ENCODE data around the gene TUBB6. TPM values are rescaled to one million over a fixed set of nuclear protein-coding genes. Genes with fewer than 3 reads are reported as not detected.

TUBB6 gene
- total and polyA plus RNA-seq, 2 of the 13 experiments (the other 11 are each of a cell fraction or from before 2014, with no cell fraction given): 9.9 to 28.6 TPM

DNA sequence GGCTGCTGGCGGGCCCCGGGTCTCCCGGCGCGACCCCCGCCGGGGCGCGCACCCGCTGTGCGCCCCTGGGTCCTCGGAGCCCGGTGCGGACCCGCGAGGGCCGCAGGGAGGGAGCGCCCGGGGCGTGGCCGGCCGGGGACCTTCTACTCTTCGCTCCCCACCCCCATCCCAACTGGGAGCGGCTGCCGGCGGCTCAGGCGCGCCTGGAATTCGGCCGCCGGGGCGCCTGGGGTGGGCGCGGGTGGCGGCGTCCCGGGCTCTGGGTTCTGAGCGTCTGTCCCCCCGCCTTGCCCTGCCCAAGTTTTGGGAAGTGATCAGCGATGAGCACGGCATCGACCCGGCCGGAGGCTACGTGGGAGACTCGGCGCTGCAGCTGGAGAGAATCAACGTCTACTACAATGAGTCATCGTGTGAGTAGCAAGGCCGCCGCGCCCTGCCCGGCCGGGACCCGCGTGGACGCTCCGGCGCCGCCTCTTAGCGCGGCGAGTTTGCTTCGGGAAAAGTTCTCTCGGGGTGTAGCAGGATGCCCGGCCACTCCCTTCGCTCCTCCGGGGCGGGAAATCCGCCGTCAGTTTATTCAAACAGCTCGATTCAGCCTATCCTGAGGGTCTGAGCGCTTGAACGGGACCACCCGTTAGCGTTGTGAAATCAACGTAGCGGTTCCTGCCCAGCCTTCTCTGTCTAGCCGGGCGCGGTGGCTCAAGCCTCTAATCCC, 502 bp downstream of the TUBB6 start (continued):
- TF ChIP-seq ZNF749 (CRISPR knock-in tag; IDR thresholded peaks at IDR 0.05; ENCODE audit: borderline replicate concordance) (no peak), AHR (CRISPR knock-in tag; IDR thresholded peaks at IDR 0.05) (no peak), SPEN (CRISPR knock-in tag; IDR thresholded peaks at IDR 0.05; ENCODE audit: low read depth) (no peak), ZFP36L2 (CRISPR knock-in tag; IDR thresholded peaks at IDR 0.05) (no peak), THYN1 (CRISPR knock-in tag; IDR thresholded peaks at IDR 0.05; ENCODE audit: borderline replicate concordance, low read depth) (no peak), EP300 (IDR thresholded peaks at IDR 0.05; ENCODE audit: low read depth in 2 of 2, low read length in 2 of 2) (no peak), EP300 (CRISPR knock-in tag; IDR thresholded peaks at IDR 0.05; ENCODE audit: borderline replicate concordance) (no peak), ZBTB38 (CRISPR knock-in tag; IDR thresholded peaks at IDR 0.05) (no peak), ZNF180 (CRISPR knock-in tag; IDR thresholded peaks at IDR 0.05; ENCODE audit: borderline replicate concordance, low read depth) (no peak), ZMAT3 (CRISPR knock-in tag; conservative IDR thresholded peaks at IDR 0.05) (0 out of 2 replicates have a peak, but pooled peaks have one; percentile 27), ZZZ3 (CRISPR knock-in tag; IDR thresholded peaks at IDR 0.05; ENCODE audit: borderline replicate concordance) (no peak)
- TF ChIP-seq, protein P1, sequence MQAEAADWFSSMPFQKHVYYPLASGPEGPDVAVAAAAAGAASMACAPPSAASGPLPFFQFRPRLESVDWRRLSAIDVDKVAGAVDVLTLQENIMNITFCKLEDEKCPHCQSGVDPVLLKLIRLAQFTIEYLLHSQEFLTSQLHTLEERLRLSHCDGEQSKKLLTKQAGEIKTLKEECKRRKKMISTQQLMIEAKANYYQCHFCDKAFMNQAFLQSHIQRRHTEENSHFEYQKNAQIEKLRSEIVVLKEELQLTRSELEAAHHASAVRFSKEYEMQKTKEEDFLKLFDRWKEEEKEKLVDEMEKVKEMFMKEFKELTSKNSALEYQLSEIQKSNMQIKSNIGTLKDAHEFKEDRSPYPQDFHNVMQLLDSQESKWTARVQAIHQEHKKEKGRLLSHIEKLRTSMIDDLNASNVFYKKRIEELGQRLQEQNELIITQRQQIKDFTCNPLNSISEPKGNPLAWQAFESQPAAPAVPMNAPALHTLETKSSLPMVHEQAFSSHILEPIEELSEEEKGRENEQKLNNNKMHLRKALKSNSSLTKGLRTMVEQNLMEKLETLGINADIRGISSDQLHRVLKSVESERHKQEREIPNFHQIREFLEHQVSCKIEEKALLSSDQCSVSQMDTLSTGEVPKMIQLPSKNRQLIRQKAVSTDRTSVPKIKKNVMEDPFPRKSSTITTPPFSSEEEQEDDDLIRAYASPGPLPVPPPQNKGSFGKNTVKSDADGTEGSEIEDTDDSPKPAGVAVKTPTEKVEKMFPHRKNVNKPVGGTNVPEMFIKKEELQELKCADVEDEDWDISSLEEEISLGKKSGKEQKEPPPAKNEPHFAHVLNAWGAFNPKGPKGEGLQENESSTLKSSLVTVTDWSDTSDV (CRISPR knock-in tag; IDR thresholded peaks at IDR 0.05): no peak
- TF ChIP-seq, protein P2, sequence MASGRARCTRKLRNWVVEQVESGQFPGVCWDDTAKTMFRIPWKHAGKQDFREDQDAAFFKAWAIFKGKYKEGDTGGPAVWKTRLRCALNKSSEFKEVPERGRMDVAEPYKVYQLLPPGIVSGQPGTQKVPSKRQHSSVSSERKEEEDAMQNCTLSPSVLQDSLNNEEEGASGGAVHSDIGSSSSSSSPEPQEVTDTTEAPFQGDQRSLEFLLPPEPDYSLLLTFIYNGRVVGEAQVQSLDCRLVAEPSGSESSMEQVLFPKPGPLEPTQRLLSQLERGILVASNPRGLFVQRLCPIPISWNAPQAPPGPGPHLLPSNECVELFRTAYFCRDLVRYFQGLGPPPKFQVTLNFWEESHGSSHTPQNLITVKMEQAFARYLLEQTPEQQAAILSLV (CRISPR knock-in tag; IDR thresholded peaks at IDR 0.05; ENCODE audit: borderline replicate concordance): no peak
- TF ChIP-seq, protein P3, sequence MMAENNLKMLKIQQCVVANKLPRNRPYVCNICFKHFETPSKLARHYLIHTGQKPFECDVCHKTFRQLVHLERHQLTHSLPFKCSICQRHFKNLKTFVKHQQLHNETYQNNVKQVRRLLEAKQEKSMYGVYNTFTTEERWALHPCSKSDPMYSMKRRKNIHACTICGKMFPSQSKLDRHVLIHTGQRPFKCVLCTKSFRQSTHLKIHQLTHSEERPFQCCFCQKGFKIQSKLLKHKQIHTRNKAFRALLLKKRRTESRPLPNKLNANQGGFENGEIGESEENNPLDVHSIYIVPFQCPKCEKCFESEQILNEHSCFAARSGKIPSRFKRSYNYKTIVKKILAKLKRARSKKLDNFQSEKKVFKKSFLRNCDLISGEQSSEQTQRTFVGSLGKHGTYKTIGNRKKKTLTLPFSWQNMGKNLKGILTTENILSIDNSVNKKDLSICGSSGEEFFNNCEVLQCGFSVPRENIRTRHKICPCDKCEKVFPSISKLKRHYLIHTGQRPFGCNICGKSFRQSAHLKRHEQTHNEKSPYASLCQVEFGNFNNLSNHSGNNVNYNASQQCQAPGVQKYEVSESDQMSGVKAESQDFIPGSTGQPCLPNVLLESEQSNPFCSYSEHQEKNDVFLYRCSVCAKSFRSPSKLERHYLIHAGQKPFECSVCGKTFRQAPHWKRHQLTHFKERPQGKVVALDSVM (CRISPR knock-in tag; IDR thresholded peaks at IDR 0.05): peak; percentile 73
- TF ChIP-seq, protein P4, sequence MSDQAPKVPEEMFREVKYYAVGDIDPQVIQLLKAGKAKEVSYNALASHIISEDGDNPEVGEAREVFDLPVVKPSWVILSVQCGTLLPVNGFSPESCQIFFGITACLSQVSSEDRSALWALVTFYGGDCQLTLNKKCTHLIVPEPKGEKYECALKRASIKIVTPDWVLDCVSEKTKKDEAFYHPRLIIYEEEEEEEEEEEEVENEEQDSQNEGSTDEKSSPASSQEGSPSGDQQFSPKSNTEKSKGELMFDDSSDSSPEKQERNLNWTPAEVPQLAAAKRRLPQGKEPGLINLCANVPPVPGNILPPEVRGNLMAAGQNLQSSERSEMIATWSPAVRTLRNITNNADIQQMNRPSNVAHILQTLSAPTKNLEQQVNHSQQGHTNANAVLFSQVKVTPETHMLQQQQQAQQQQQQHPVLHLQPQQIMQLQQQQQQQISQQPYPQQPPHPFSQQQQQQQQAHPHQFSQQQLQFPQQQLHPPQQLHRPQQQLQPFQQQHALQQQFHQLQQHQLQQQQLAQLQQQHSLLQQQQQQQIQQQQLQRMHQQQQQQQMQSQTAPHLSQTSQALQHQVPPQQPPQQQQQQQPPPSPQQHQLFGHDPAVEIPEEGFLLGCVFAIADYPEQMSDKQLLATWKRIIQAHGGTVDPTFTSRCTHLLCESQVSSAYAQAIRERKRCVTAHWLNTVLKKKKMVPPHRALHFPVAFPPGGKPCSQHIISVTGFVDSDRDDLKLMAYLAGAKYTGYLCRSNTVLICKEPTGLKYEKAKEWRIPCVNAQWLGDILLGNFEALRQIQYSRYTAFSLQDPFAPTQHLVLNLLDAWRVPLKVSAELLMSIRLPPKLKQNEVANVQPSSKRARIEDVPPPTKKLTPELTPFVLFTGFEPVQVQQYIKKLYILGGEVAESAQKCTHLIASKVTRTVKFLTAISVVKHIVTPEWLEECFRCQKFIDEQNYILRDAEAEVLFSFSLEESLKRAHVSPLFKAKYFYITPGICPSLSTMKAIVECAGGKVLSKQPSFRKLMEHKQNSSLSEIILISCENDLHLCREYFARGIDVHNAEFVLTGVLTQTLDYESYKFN (CRISPR knock-in tag; conservative IDR thresholded peaks at IDR 0.05): no peak

Measured in HepG2 (cell line).